ENCODE measurements around the gene MTF2. TPM values are rescaled to one million over a fixed set of nuclear protein-coding genes. Genes with fewer than 3 reads are reported as not detected.
A peak's percentile ranks its signal among the peaks of the same experiment; 100 is the strongest.

The MTF2 gene
- total RNA-seq, 1 experiment from 2014 or later, result 17.0 TPM

GRCh38 chr1:93078203-93078602 is 880 bp upstream of the MTF2 start:
- DNase-seq (ENCODE audit: unreplicated experiment), result no peak
- Mint-ChIP-seq H3K9me3 (ENCODE audit: unreplicated experiment) (no peaks in the 10 kb centered on the region), H3K27me3 (ENCODE audit: insufficient read depth, unreplicated experiment) (no peaks in the 10 kb centered on the region), H3K36me3 (ENCODE audit: insufficient read depth, unreplicated experiment) (peaks cover 10% of the 10 kb centered on the region), H3K4me1 (ENCODE audit: insufficient read depth, unreplicated experiment) (peaks cover 12% of the 10 kb centered on the region), H3K4me3 (ENCODE audit: unreplicated experiment) (peak overlapping the region; percentile 99), H3K27ac (ENCODE audit: low read depth, unreplicated experiment) (peak overlapping the region; percentile 95)
- ChIA-PET CTCF (interaction anchor here (0.6 to 1.8 kb wide), 6 partner anchors 12 to 859 kb away, joined by 3 to 4 read pairs (median 4); no protein-coding TSS in a partner anchor), POLR2A (interaction anchor here (0.6 to 3.8 kb wide), 51 partner anchors 8 to 1774 kb away, joined by 3 to 28 read pairs (median 5); partner anchors contain the start of genes DNTTIP2, DR1, GLMN and RPAP2)
- intact Hi-C loops (cut with micrococcal nuclease), result no loop called here
- BruUV-seq (replicated peaks), result no TSS peak
- no peak for TF ChIP-seq CTCF (IDR thresholded peaks at IDR 0.05; ENCODE audit: unreplicated experiment)

- H3K9me3 Mint-ChIP-seq (ENCODE audit: unreplicated experiment), result no peaks in the 10 kb centered on the region
- peaks cover 10% of the 10 kb centered on the region for H3K36me3 Mint-ChIP-seq (ENCODE audit: insufficient read depth, unreplicated experiment)
- H3K4me1 Mint-ChIP-seq (ENCODE audit: insufficient read depth, unreplicated experiment), result peaks cover 12% of the 10 kb centered on the region
- POLR2A ChIA-PET, result interaction anchor here (0.6 to 3.8 kb wide), 55 partner anchors 8 to 1773 kb away, joined by 3 to 28 read pairs (median 5); partner anchors contain the start of genes DNTTIP2, DR1, GLMN and RPAP2
- CTCF ChIA-PET, result interaction anchor here (0.6 to 1.8 kb wide), 5 partner anchors 12 to 859 kb away, joined by 3 to 4 read pairs (median 4); no protein-coding TSS in a partner anchor
- peak overlapping the region; percentile 99 for H3K4me3 Mint-ChIP-seq (ENCODE audit: unreplicated experiment)
- BruUV-seq (replicated peaks), result TSS peak; percentile 95
- no peak for DNase-seq (ENCODE audit: unreplicated experiment)
- no peak for TF ChIP-seq CTCF (IDR thresholded peaks at IDR 0.05; ENCODE audit: unreplicated experiment)
- H3K27me3 Mint-ChIP-seq (ENCODE audit: insufficient read depth, unreplicated experiment), result no peaks in the 10 kb centered on the region
- peak overlapping the region; percentile 95 for H3K27ac Mint-ChIP-seq (ENCODE audit: low read depth, unreplicated experiment)
- intact Hi-C loops (cut with micrococcal nuclease), result no loop called here
These were observed 471 bp upstream of the MTF2 start for GRCh38 chr1:93078638-93078985.

- ChIA-PET CTCF (interaction anchor here (0.5 to 1.8 kb wide), 10 partner anchors 13 to 768 kb away, joined by 3 to 6 read pairs (median 4); no protein-coding TSS in a partner anchor), POLR2A (interaction anchor here (0.6 to 3.8 kb wide), 42 partner anchors 9 to 1195 kb away, joined by 3 to 28 read pairs (median 6); partner anchors contain the start of genes DIPK1A, DNTTIP2, DR1 and TMED5)
- Mint-ChIP-seq H3K36me3 (ENCODE audit: insufficient read depth, unreplicated experiment) (peaks cover 10% of the 10 kb centered on the region), H3K4me1 (ENCODE audit: insufficient read depth, unreplicated experiment) (peaks cover 12% of the 10 kb centered on the region), H3K4me3 (ENCODE audit: unreplicated experiment) (peak overlapping the region; percentile 99), H3K9me3 (ENCODE audit: unreplicated experiment) (no peaks in the 10 kb centered on the region), H3K27me3 (ENCODE audit: insufficient read depth, unreplicated experiment) (no peaks in the 10 kb centered on the region), H3K27ac (ENCODE audit: low read depth, unreplicated experiment) (peak overlapping the region; percentile 95)
- intact Hi-C loops (cut with micrococcal nuclease), result loop anchor here (1.0 to 5.0 kb wide), 3 partner anchors 101 to 268 kb away; partner anchors contain the start of genes CCDC18, DR1 and TMED5
- no TSS peak for BruUV-seq (replicated peaks)
- DNase-seq (ENCODE audit: unreplicated experiment), result peak; percentile 14
- TF ChIP-seq CTCF (IDR thresholded peaks at IDR 0.05; ENCODE audit: unreplicated experiment), result no peak
These were observed 630 bp downstream of the MTF2 start for GRCh38 chr1:93079685-93080141.

- DNase-seq (ENCODE audit: unreplicated experiment), result peak; percentile 73
- Mint-ChIP-seq H3K27ac (ENCODE audit: low read depth, unreplicated experiment) (peak overlapping the region; percentile 95), H3K4me1 (ENCODE audit: insufficient read depth, unreplicated experiment) (peaks cover 12% of the 10 kb centered on the region), H3K9me3 (ENCODE audit: unreplicated experiment) (no peaks in the 10 kb centered on the region), H3K36me3 (ENCODE audit: insufficient read depth, unreplicated experiment) (peaks cover 15% of the 10 kb centered on the region), H3K4me3 (ENCODE audit: unreplicated experiment) (peak overlapping the region; percentile 99), H3K27me3 (ENCODE audit: insufficient read depth, unreplicated experiment) (no peaks in the 10 kb centered on the region)
- TF ChIP-seq CTCF (IDR thresholded peaks at IDR 0.05; ENCODE audit: unreplicated experiment), result peak; percentile 57
- POLR2A ChIA-PET, result interaction anchor here (0.6 to 3.8 kb wide), 31 partner anchors 9 to 1194 kb away, joined by 3 to 28 read pairs (median 3); partner anchors contain the start of genes DIPK1A, DNTTIP2 and TMED5
- CTCF ChIA-PET, result interaction anchor here (0.5 to 1.8 kb wide), 16 partner anchors 9 to 767 kb away, joined by 3 to 6 read pairs (median 4); no protein-coding TSS in a partner anchor
- BruUV-seq (replicated peaks), result no TSS peak
- intact Hi-C loops (cut with micrococcal nuclease), result loop anchor here (1.0 to 5.0 kb wide), 3 partner anchors 100 to 267 kb away; partner anchors contain the start of genes CCDC18, DR1 and TMED5
These were observed 1.2 kb downstream of the MTF2 start for GRCh38 chr1:93080179-93080823.

Data from MCF 10A (cell line).